K562 (cell line): ENCODE measurements around the gene INPP5D. TPM values are rescaled to one million over a fixed set of nuclear protein-coding genes. Genes with fewer than 3 reads are reported as not detected.

ENCODE experiments used
- ATAC-seq: fragments of 200-7000 bp; cut with Tn5 transposase; 3 replicates; pipeline ENCODE4 v1.9.1; 2020; ENCODE audit warnings: moderate library complexity
- BruUV-seq: library from RNA; stranded (reverse); fragments of 400-500 nt; replicated peaks from 2 replicates; lab custom pipeline; 2021; lab: Mats Ljungman, UMichigan
- CTCF ChIA-PET: fragments of 300-600 bp; formaldehyde crosslinking; extraction: SDS; loops from one replicate; lab custom pipeline; 2021; ENCODE audit warnings: low intra/inter-chr PET ratio; lab: Yijun Ruan, JAX
- POLR2A ChIA-PET: fragments of 300-600, 350-650 bp; sonication (Branson Sonifier 250); formaldehyde crosslinking; extraction: SDS; loops from one replicate; lab custom pipeline; 2021; ENCODE audit warnings: antibody characterized with exemption, inconsistent platforms; lab: Yijun Ruan, JAX
- DNase-seq, 4 experiments: peaks; one replicate each; pipeline versions ENCODE4 v3.0.0 to v3.0.0-alpha.2; 2011 to 2018; ENCODE audit warnings: low spot score in 3 of 4, mixed read lengths in 3 of 4; ENCODE audit errors: extremely low read depth in 1 of 4
- FAIRE-seq: peaks from 2 replicates; lab custom pipeline; 2011; peaks lifted over from hg19 to GRCh38; lab: Jason Lieb, UNC
- H2AFZ ChIP-seq: 2 replicates; pipeline ENCODE4 v1.6.0; 2011; ENCODE audit warnings: low read depth, low read length, control low read depth, inconsistent platforms
- H3K27ac ChIP-seq: fragments of 200-600 bp; 3 replicates; pipeline ENCODE4 v1.8.0; 2011; ENCODE audit warnings: low read depth, mild to moderate bottlenecking, control low read depth, inconsistent platforms, low read length, moderate library complexity, mixed read lengths; ENCODE audit errors: extremely low read depth
- H3K27me3 ChIP-seq, 2 experiments: fragments of 300-600 bp in 1 of 2; 2 replicates in 1 of 2; 3 replicates in 1 of 2; pipeline versions ENCODE4 v1.6.0 to v1.8.0; 2011; ENCODE audit warnings: inconsistent platforms in 2 of 2, low read length in 2 of 2, mild to moderate bottlenecking in 1 of 2, mixed read lengths in 1 of 2, moderate library complexity in 1 of 2; ENCODE audit not compliant: control insufficient read depth in 2 of 2, insufficient read depth in 2 of 2
- H3K36me3 ChIP-seq: fragments of 300-600 bp; 3 replicates; pipeline ENCODE4 v1.8.0; 2011; ENCODE audit warnings: mild to moderate bottlenecking, low read length, inconsistent platforms; ENCODE audit not compliant: control insufficient read depth, insufficient read depth
- H3K4me1 ChIP-seq, 2 experiments: fragments of 200-600 bp in 1 of 2; replicated peaks in 1 of 2; 2 replicates in 1 of 2; 3 replicates in 1 of 2; pipeline versions ENCODE4 v1.5.1 to v1.8.0; 2011; ENCODE audit warnings: inconsistent platforms in 2 of 2, low read length in 2 of 2, mild to moderate bottlenecking in 1 of 2, mixed read lengths in 1 of 2, moderate library complexity in 1 of 2; ENCODE audit not compliant: control insufficient read depth in 2 of 2, insufficient read depth in 2 of 2
- H3K4me2 ChIP-seq: 2 replicates; pipeline ENCODE4 v1.6.1; 2011; ENCODE audit warnings: low read length, control low read depth, inconsistent platforms, mixed read lengths; ENCODE audit not compliant: insufficient read depth
- H3K4me3 ChIP-seq: fragments of 200-600 bp; sonication (generic), shearing (Covaris generic); 2 replicates; pipeline ENCODE4 v1.5.1; 2016; ENCODE audit warnings: control low read depth, inconsistent platforms
- H3K79me2 ChIP-seq: fragments of 200-600 bp; 3 replicates; pipeline ENCODE4 v1.8.0; 2011; ENCODE audit warnings: low read length, inconsistent platforms; ENCODE audit not compliant: control insufficient read depth, insufficient read depth
- H3K9ac ChIP-seq, 2 experiments: 2 replicates each; pipeline versions ENCODE4 v1.6.0 to v1.6.1; 2011; ENCODE audit warnings: low read depth in 2 of 2, low read length in 2 of 2, control low read depth in 1 of 2, inconsistent platforms in 1 of 2, mild to moderate bottlenecking in 1 of 2, mixed read lengths in 1 of 2; ENCODE audit not compliant: insufficient read depth in 1 of 2
- H3K9me1 ChIP-seq: one replicate; pipeline ENCODE4 v1.6.0; 2011; ENCODE audit warnings: inconsistent platforms, mild to moderate bottlenecking, low read length, moderate library complexity; ENCODE audit not compliant: control insufficient read depth, insufficient read depth
- H3K9me3 ChIP-seq: replicated peaks from 2 replicates; pipeline ENCODE4 v1.5.1; 2011; ENCODE audit warnings: low read depth, low read length, inconsistent platforms; ENCODE audit not compliant: control insufficient read depth, insufficient read depth
- H4K20me1 ChIP-seq: replicated peaks from 2 replicates; pipeline ENCODE4 v1.6.1; 2011; ENCODE audit warnings: low read length, inconsistent platforms, mixed read lengths; ENCODE audit not compliant: control insufficient read depth, insufficient read depth
- BRD4 ChIP-seq: fragments of 200-600 bp; sonication (generic); IDR thresholded peaks from 2 replicates; pipeline ENCODE4 v1.6.1; 2017; ENCODE audit warnings: inconsistent platforms
- ETV6 ChIP-seq, 3 experiments: fragments of 150-350 bp in 1 of 3; sonication (generic) in 1 of 3; formaldehyde crosslinking in 1 of 3; IDR thresholded peaks; 2 replicates each; pipeline versions ENCODE4 v1.6.1 to v1.8.0; 2014 to 2022; ENCODE audit warnings: borderline replicate concordance in 2 of 3, low read depth in 2 of 3, antibody characterized with exemption in 1 of 3, low read length in 1 of 3, mild to moderate bottlenecking in 1 of 3, missing genetic modification reagents in 1 of 3
- RFX1 ChIP-seq: fragments of 450-650 bp; IDR thresholded peaks from 2 replicates; pipeline ENCODE4 v1.6.1; 2016; ENCODE audit warnings: mild to moderate bottlenecking, moderate library complexity
- SPI1 ChIP-seq: IDR thresholded peaks from 2 replicates; pipeline ENCODE4 v1.6.1; 2011; ENCODE audit warnings: low read depth, low read length, control low read depth, borderline replicate concordance
- WGBS: fragments of 100-300 bp; shearing (Covaris generic); methylation state at CpG from one replicate; pipeline ENCODE4 v1.1.6; 2016; ENCODE audit warnings: low coverage, mixed read lengths; ENCODE audit not compliant: insufficient coverage; ENCODE audit errors: missing lambda C conversion rate; 5-methylcytosine and 5-hydroxymethylcytosine counted together
- in situ Hi-C: fragments of 300-500 bp; cut with MboI; formaldehyde crosslinking; loops from 4 replicates; pipeline ENCODE4 v1.15.0; 2018; ENCODE audit warnings: inconsistent platforms, mixed read lengths
- intact Hi-C: fragments of 100-400 bp; cut with micrococcal nuclease; formaldehyde crosslinking; loops from 2 replicates; pipeline ENCODE4 v1.14.2; 2022
- polyA plus RNA-seq, 8 experiments: library from polyadenylated mRNA; depleted of rRNA in 4 of 8; stranded (reverse) in 5 of 8; unstranded in 3 of 8; fragments of >200 nt; fragmentation: Nextera tagmentation in 2 of 8; fragmentation: Illumina TruSeq in 1 of 8; extraction: Ambion mirVana in 2 of 8; extraction: Trizol in 1 of 8; gene quantifications; 2 replicates each; pipeline versions ENCODE4 v1.2.1 to v1.2.3, GENCODE V29; 2011 to 2014; ENCODE audit warnings: inconsistent platforms in 1 of 8, missing spikeins in 1 of 8
- total RNA-seq, 7 experiments: library from RNA; depleted of rRNA in 6 of 7; stranded (reverse); fragments of >200 nt in 6 of 7; fragmentation: Illumina TruSeq in 2 of 7; extraction: Trizol in 2 of 7; gene quantifications; 2 replicates each; pipeline versions ENCODE4 v1.2.1 to v1.2.3, GENCODE V29; 2011 to 2021; ENCODE audit warnings: low replicate concordance in 1 of 7
- TF ChIP-seq, protein P1 (sequence below): IDR thresholded peaks from 2 replicates; pipeline ENCODE4 v1.6.1; 2012; ENCODE audit warnings: low read depth, low read length, improper control_type of control experiment, borderline replicate concordance

INPP5D gene
- total and polyA plus RNA-seq, 9 of the 15 experiments (the other 6 are each of a cell fraction or from before 2014, with no cell fraction given), result 0.55 to 6.2 (median 2.2) TPM

DNA sequence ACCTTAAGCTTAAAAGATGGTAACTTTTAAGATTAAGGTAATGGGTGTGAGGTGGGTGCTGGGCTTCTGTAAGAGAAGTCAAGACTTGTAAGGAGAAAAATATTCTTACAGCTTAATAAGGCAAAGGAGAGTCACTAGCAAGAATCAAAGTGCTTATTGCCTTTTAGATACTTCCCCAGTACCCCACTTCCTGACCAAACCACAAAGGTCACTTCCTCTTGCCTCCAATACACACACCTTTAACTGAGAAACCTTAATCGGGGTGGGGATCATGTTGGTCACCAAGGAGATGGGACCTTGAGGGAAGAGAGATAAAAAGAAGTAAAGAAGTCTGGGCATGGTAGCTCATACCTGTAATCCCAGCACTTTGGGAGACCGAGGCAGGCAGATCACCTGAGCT, 180.8 kb downstream of the INPP5D start:
- ATAC-seq, result no peak
- no peaks in the 10 kb centered on the region for H3K9me3 ChIP-seq
- intact Hi-C loops, result loop anchor here (10.0 kb wide), 1 partner anchor 66 kb away; no protein-coding TSS in a partner anchor
- H3K27me3 ChIP-seq, result no peaks in the 10 kb centered on the region
- H3K9ac ChIP-seq, result no peak overlapping the region
- WGBS, result 7% methylated on average over 2 of the region's 2 CpGs
- no peaks in the 10 kb centered on the region for H4K20me1 ChIP-seq
- H2AFZ ChIP-seq, result no peak overlapping the region
- in situ Hi-C loops, result no loop called here
- H3K79me2 ChIP-seq, result no peaks in the 10 kb centered on the region
- H3K4me1 ChIP-seq, result peaks cover 23 to 35% of the 10 kb centered on the region in 2 experiments; a peak in 4 of 5 replicates
- FAIRE-seq, result no peak
- no peaks in the 10 kb centered on the region for H3K36me3 ChIP-seq
- H3K4me2 ChIP-seq, result no peak overlapping the region
- CTCF ChIA-PET, result no interaction called here
- no peak overlapping the region for H3K27ac ChIP-seq
- no peak for TF ChIP-seq BRD4
- TF ChIP-seq, protein P1, sequence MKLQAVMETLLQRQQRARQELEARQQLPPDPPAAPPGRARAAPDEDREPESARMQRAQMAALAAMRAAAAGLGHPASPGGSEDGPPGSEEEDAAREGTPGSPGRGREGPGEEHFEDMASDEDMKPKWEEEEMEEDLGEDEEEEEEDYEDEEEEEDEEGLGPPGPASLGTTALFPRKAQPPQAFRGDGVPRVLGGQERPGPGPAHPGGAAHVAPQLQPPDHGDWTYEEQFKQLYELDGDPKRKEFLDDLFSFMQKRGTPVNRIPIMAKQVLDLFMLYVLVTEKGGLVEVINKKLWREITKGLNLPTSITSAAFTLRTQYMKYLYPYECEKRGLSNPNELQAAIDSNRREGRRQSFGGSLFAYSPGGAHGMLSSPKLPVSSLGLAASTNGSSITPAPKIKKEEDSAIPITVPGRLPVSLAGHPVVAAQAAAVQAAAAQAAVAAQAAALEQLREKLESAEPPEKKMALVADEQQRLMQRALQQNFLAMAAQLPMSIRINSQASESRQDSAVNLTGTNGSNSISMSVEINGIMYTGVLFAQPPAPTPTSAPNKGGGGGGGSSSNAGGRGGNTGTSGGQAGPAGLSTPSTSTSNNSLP, result no peak
- TF ChIP-seq ETV6 (IDR thresholded peaks at IDR 0.05; ENCODE audit: borderline replicate concordance in 1 of 2, low read depth in 2 of 2, low read length in 1 of 2), result peak in 1 of 2 experiments; percentile 62; a peak in 1 of 4 replicates
- TF ChIP-seq ETV6 (CRISPR knock-in tag; IDR thresholded peaks at IDR 0.05; ENCODE audit: borderline replicate concordance), result no peak
- peak; percentile 68; the same call in 1 of the 2 replicates for TF ChIP-seq SPI1
- TF ChIP-seq RFX1, result peak; percentile 24; the same call in 1 of the 2 replicates
- H3K4me3 ChIP-seq, result no peak overlapping the region
- no peak for DNase-seq
- H3K9me1 ChIP-seq, result no peaks in the 10 kb centered on the region
- POLR2A ChIA-PET, result interaction anchor here (0.7 kb wide), 1 partner anchor 51 kb away, joined by 3 read pairs; no protein-coding TSS in a partner anchor
- BruUV-seq, result no TSS peak
